Mesendoderm (in vitro differentiated cells): Measurements from ENCODE around the gene CECR2.

Source experiments
- DNase-seq: peaks from one replicate; pipeline ENCODE4 v3.0.0; 2013
- H2AK5ac ChIP-seq: 2 replicates; pipeline ENCODE4 v1.6.1; 2013; ENCODE audit warnings: low read length, inconsistent platforms
- H2BK120ac ChIP-seq: 2 replicates; pipeline ENCODE4 v1.6.1; 2013; ENCODE audit warnings: low read depth, mild to moderate bottlenecking, low read length, moderate library complexity, mixed read lengths
- H2BK15ac ChIP-seq: replicated peaks from 2 replicates; pipeline ENCODE4 v1.6.1; 2013; ENCODE audit warnings: low read depth, mild to moderate bottlenecking, moderate library complexity
- H2BK5ac ChIP-seq: 2 replicates; pipeline ENCODE4 v1.6.1; 2013; ENCODE audit warnings: low read length, inconsistent platforms
- H3K18ac ChIP-seq: 2 replicates; pipeline ENCODE4 v1.6.1; 2013; ENCODE audit warnings: mild to moderate bottlenecking, low read length, mixed read lengths
- H3K23ac ChIP-seq: one replicate; pipeline ENCODE4 v1.6.1; 2013; ENCODE audit warnings: low read length
- H3K27ac ChIP-seq: 2 replicates; pipeline ENCODE4 v1.5.1; 2013; ENCODE audit warnings: low read depth, mild to moderate bottlenecking, inconsistent platforms, low read length, moderate library complexity
- H3K27me3 ChIP-seq: 2 replicates; pipeline ENCODE4 v1.6.1; 2013; ENCODE audit warnings: low read length, control low read depth, mild to moderate bottlenecking, inconsistent platforms; ENCODE audit not compliant: insufficient read depth, poor library complexity
- H3K36me3 ChIP-seq: 2 replicates; pipeline ENCODE4 v1.6.1; 2013; ENCODE audit warnings: low read length, inconsistent platforms; ENCODE audit not compliant: control insufficient read depth, insufficient read depth
- H3K4ac ChIP-seq: one replicate; pipeline ENCODE4 v1.6.1; 2013; ENCODE audit warnings: low read depth, mild to moderate bottlenecking, low read length, moderate library complexity
- H3K4me1 ChIP-seq: 2 replicates; pipeline ENCODE4 v1.6.1; 2013; ENCODE audit warnings: low read depth, low read length, inconsistent platforms; ENCODE audit not compliant: control insufficient read depth
- H3K4me2 ChIP-seq: 2 replicates; pipeline ENCODE4 v1.6.1; 2013; ENCODE audit warnings: low read length
- H3K4me3 ChIP-seq: 2 replicates; pipeline ENCODE4 v1.5.1; 2013; ENCODE audit warnings: mild to moderate bottlenecking, low read length
- H3K56ac ChIP-seq: one replicate; pipeline ENCODE4 v1.6.1; 2013; ENCODE audit warnings: low read length
- H3K79me1 ChIP-seq: 2 replicates; pipeline ENCODE4 v1.6.1; 2013; ENCODE audit warnings: low read length, inconsistent platforms
- H3K79me2 ChIP-seq: 2 replicates; pipeline ENCODE4 v1.6.1; 2013; ENCODE audit warnings: mild to moderate bottlenecking, low read length; ENCODE audit not compliant: control insufficient read depth, insufficient read depth
- H3K9ac ChIP-seq: 2 replicates; pipeline ENCODE4 v1.6.1; 2013; ENCODE audit warnings: low read length, inconsistent platforms
- H4K5ac ChIP-seq: one replicate; pipeline ENCODE4 v1.6.1; 2013; ENCODE audit warnings: low read length
- H4K8ac ChIP-seq: one replicate; pipeline ENCODE4 v1.6.1; 2013; ENCODE audit warnings: low read depth, mild to moderate bottlenecking, control low read depth, low read length, moderate library complexity
- WGBS: extraction: QIAGEN DNeasy Blood & Tissue Kit; methylation state at CpG from one replicate; pipeline ENCODE4 v1.1.7; 2013; ENCODE audit warnings: low lambda C conversion rate, missing lambda C conversion rate; ENCODE audit not compliant: insufficient coverage; ENCODE audit errors: extremely low coverage; 5-methylcytosine and 5-hydroxymethylcytosine counted together

CECR2 gene

GRCh38 chr22:17396516-17396915 is 27.3 kb downstream of the CECR2 start:
- H3K18ac ChIP-seq, result no peak overlapping the region
- no peak overlapping the region for H2BK15ac ChIP-seq
- no peak overlapping the region for H3K27ac ChIP-seq
- no peak overlapping the region for H4K8ac ChIP-seq
- H3K27me3 ChIP-seq, result no peaks in the 10 kb centered on the region
- H2BK5ac ChIP-seq, result no peak overlapping the region
- no peak for DNase-seq
- H3K79me2 ChIP-seq, result peaks cover 76% of the 10 kb centered on the region
- no peak overlapping the region for H3K23ac ChIP-seq
- H2BK120ac ChIP-seq, result no peak overlapping the region
- peaks cover 16% of the 10 kb centered on the region for H3K79me1 ChIP-seq
- no peak overlapping the region for H2AK5ac ChIP-seq
- no peak overlapping the region for H3K4me2 ChIP-seq
- no peak overlapping the region for H3K4ac ChIP-seq
- no peak overlapping the region for H4K5ac ChIP-seq
- no CpG with 5 or more reads among the region's 3 CpGs for WGBS
- no peaks in the 10 kb centered on the region for H3K36me3 ChIP-seq
- no peaks in the 10 kb centered on the region for H3K4me1 ChIP-seq
- H3K4me3 ChIP-seq, result no peak overlapping the region
- no peak overlapping the region for H3K9ac ChIP-seq
- H3K56ac ChIP-seq, result no peak overlapping the region

- Histone ChIP-seq H3K9ac (no peak overlapping the region), H3K27me3 (no peaks in the 10 kb centered on the region), H3K79me1 (peaks cover 16% of the 10 kb centered on the region), H3K4ac (no peak overlapping the region), H4K5ac (no peak overlapping the region), H3K23ac (no peak overlapping the region), H2BK5ac (no peak overlapping the region), H2AK5ac (no peak overlapping the region), H2BK120ac (no peak overlapping the region), H3K4me1 (no peaks in the 10 kb centered on the region), H3K56ac (no peak overlapping the region), H3K79me2 (peaks cover 71% of the 10 kb centered on the region), H3K27ac (no peak overlapping the region), H3K4me2 (no peak overlapping the region), H4K8ac (no peak overlapping the region), H2BK15ac (no peak overlapping the region), H3K4me3 (no peak overlapping the region), H3K36me3 (no peaks in the 10 kb centered on the region), H3K18ac (no peak overlapping the region)
- WGBS, result 100% methylated on average over 2 of the region's 11 CpGs
- DNase-seq, result no peak
Observed at GRCh38 chr22:17397756-17398547, 28.7 kb downstream of the CECR2 start.

GRCh38 chr22:17400305-17400704 is 31.0 kb downstream of the CECR2 start:
- Histone ChIP-seq H3K18ac (no peak overlapping the region), H3K27me3 (no peaks in the 10 kb centered on the region), H4K5ac (no peak overlapping the region), H2BK120ac (no peak overlapping the region), H3K27ac (no peak overlapping the region), H3K9ac (no peak overlapping the region), H2BK15ac (no peak overlapping the region), H2AK5ac (no peak overlapping the region), H4K8ac (no peak overlapping the region), H3K4me3 (no peak overlapping the region), H3K56ac (no peak overlapping the region), H3K4ac (no peak overlapping the region), H3K4me1 (no peaks in the 10 kb centered on the region), H3K79me1 (peaks cover 9% of the 10 kb centered on the region), H3K36me3 (no peaks in the 10 kb centered on the region), H2BK5ac (no peak overlapping the region), H3K79me2 (peaks cover 68% of the 10 kb centered on the region), H3K4me2 (no peak overlapping the region), H3K23ac (no peak overlapping the region)
- no CpG with 5 or more reads among the region's 3 CpGs for WGBS
- no peak for DNase-seq

- H3K36me3 ChIP-seq, result no peaks in the 10 kb centered on the region
- H4K8ac ChIP-seq, result peak overlapping the region; percentile 56
- no peak overlapping the region for H4K5ac ChIP-seq
- no peak overlapping the region for H3K23ac ChIP-seq
- no peak overlapping the region for H3K4me3 ChIP-seq
- no peak for DNase-seq
- H3K79me2 ChIP-seq, result peaks cover 66% of the 10 kb centered on the region
- H3K4ac ChIP-seq, result no peak overlapping the region
- H2AK5ac ChIP-seq, result no peak overlapping the region
- H2BK120ac ChIP-seq, result no peak overlapping the region
- H3K27me3 ChIP-seq, result no peaks in the 10 kb centered on the region
- no peak overlapping the region for H2BK15ac ChIP-seq
- H3K4me2 ChIP-seq, result no peak overlapping the region
- H3K56ac ChIP-seq, result no peak overlapping the region
- no peak overlapping the region for H2BK5ac ChIP-seq
- H3K18ac ChIP-seq, result no peak overlapping the region
- peaks cover 7% of the 10 kb centered on the region for H3K79me1 ChIP-seq
- WGBS, result no CpG with 5 or more reads among the region's 7 CpGs
- no peaks in the 10 kb centered on the region for H3K4me1 ChIP-seq
- H3K27ac ChIP-seq, result no peak overlapping the region
- H3K9ac ChIP-seq, result no peak overlapping the region
Observed at GRCh38 chr22:17401728-17402127, 32.5 kb downstream of the CECR2 start.

- DNase-seq, result no peak
- Histone ChIP-seq H2BK15ac (no peak overlapping the region), H3K27ac (no peak overlapping the region), H2BK120ac (no peak overlapping the region), H3K4me2 (no peak overlapping the region), H3K4me1 (no peaks in the 10 kb centered on the region), H3K36me3 (no peaks in the 10 kb centered on the region), H2AK5ac (no peak overlapping the region), H3K9ac (no peak overlapping the region), H4K8ac (no peak overlapping the region), H3K27me3 (no peaks in the 10 kb centered on the region), H2BK5ac (no peak overlapping the region), H3K79me2 (peaks cover 65% of the 10 kb centered on the region), H4K5ac (no peak overlapping the region), H3K4ac (no peak overlapping the region), H3K56ac (no peak overlapping the region), H3K79me1 (peaks cover 7% of the 10 kb centered on the region), H3K4me3 (no peak overlapping the region), H3K18ac (no peak overlapping the region), H3K23ac (no peak overlapping the region)
Observed at GRCh38 chr22:17402293-17402692, 33.0 kb downstream of the CECR2 start.

GRCh38 chr22:17403906-17404305 is 34.6 kb downstream of the CECR2 start:
- H3K79me2 ChIP-seq, result peaks cover 65% of the 10 kb centered on the region
- DNase-seq, result no peak
- H3K4me1 ChIP-seq, result no peaks in the 10 kb centered on the region
- no peak overlapping the region for H3K18ac ChIP-seq
- H3K56ac ChIP-seq, result no peak overlapping the region
- H4K8ac ChIP-seq, result no peak overlapping the region
- no peak overlapping the region for H2BK5ac ChIP-seq
- no peak overlapping the region for H2AK5ac ChIP-seq
- H3K36me3 ChIP-seq, result no peaks in the 10 kb centered on the region
- peaks cover 11% of the 10 kb centered on the region for H3K79me1 ChIP-seq
- H3K4me3 ChIP-seq, result no peak overlapping the region
- no peak overlapping the region for H3K23ac ChIP-seq
- no peak overlapping the region for H3K4ac ChIP-seq
- H2BK15ac ChIP-seq, result no peak overlapping the region
- H3K27me3 ChIP-seq, result no peaks in the 10 kb centered on the region
- H2BK120ac ChIP-seq, result no peak overlapping the region
- H3K9ac ChIP-seq, result no peak overlapping the region
- no peak overlapping the region for H4K5ac ChIP-seq
- 100% methylated on average over 1 of the region's 13 CpGs for WGBS
- H3K4me2 ChIP-seq, result no peak overlapping the region
- no peak overlapping the region for H3K27ac ChIP-seq
